Measurements from ENCODE around the gene PTN. TPM values are rescaled to one million over a fixed set of nuclear protein-coding genes. Genes with fewer than 3 reads are reported as not detected.
A peak's percentile ranks its signal among the peaks of the same experiment; 100 is the strongest.

PTN gene
- polyA plus RNA-seq, 1 experiment: 168 TPM

- ChIA-PET POLR2A (interaction anchor here (0.6 kb wide), 1 partner anchor 474 kb away, joined by 5 read pairs; the partner anchor contains the start of gene CHRM2), CTCF (interaction anchor here (0.5 to 1.9 kb wide), 5 partner anchors 10 to 936 kb away, joined by 3 to 7 read pairs (median 3); no protein-coding TSS in a partner anchor)
- no peak overlapping the region for H3K27ac ChIP-seq (ENCODE audit: low read depth, low read length)
- H3K4me3 ChIP-seq (ENCODE audit: low read depth, low read length): peak overlapping the region; percentile 86
- no peak for DNase-seq (ENCODE audit: low read depth, low spot score)
- TF ChIP-seq CTCF (IDR thresholded peaks at IDR 0.05; ENCODE audit: low read depth, low read length): no peak
- H3K9me3 ChIP-seq (ENCODE audit: control insufficient read depth, insufficient read depth, low read length): no peaks in the 10 kb centered on the region; the same call in 1 of the 2 replicates
- H3K27me3 ChIP-seq (ENCODE audit: control insufficient read depth, insufficient read depth, low read length): no peaks in the 10 kb centered on the region
These were observed 1.3 kb downstream of the PTN start for GRCh38 chr7:137342265-137342664.

GRCh38 chr7:137337902-137338301 lies 5.6 kb downstream of the PTN start:
- ChIA-PET CTCF (no interaction called here), POLR2A (no interaction called here)
- Histone ChIP-seq H3K27me3 (ENCODE audit: control insufficient read depth, insufficient read depth, low read length) (no peaks in the 10 kb centered on the region), H3K4me3 (ENCODE audit: low read depth, low read length) (no peak overlapping the region), H3K27ac (ENCODE audit: low read depth, low read length) (no peak overlapping the region), H3K9me3 (ENCODE audit: control insufficient read depth, insufficient read depth, low read length) (no peaks in the 10 kb centered on the region; the same call in 1 of the 2 replicates)
- TF ChIP-seq CTCF (IDR thresholded peaks at IDR 0.05; ENCODE audit: low read depth, low read length): peak; percentile 18
- no peak for DNase-seq (ENCODE audit: low read depth, low spot score)

DNA sequence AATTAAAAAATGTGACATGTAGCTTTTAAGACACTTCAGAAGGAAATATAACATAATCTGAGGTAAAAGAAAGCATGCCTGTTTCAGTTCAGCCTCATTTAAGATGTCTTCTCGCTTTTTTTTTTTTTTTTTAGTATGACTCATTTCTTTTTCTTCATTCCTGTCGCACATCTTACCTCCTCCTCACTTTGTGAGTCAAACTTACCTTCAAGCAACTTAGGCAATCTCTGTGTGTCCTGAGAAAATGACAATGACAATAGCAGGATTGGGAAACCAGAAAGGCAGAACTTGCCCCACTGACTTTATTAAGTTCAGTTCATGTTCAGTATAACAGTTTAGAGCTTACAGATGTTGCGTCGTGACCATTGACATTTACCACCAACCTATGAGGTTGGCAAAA lies 7.7 kb downstream of the PTN start:
- DNase-seq (ENCODE audit: low read depth, low spot score): no peak
- no peaks in the 10 kb centered on the region for H3K27me3 ChIP-seq (ENCODE audit: control insufficient read depth, insufficient read depth, low read length)
- no peak overlapping the region for H3K27ac ChIP-seq (ENCODE audit: low read depth, low read length)
- CTCF ChIA-PET: interaction anchor here (0.6 to 1.1 kb wide), 3 partner anchors 31 to 349 kb away, joined by 3 to 5 read pairs (median 3); no protein-coding TSS in a partner anchor
- no peaks in the 10 kb centered on the region; the same call in 1 of the 2 replicates for H3K9me3 ChIP-seq (ENCODE audit: control insufficient read depth, insufficient read depth, low read length)
- no peak for TF ChIP-seq CTCF (IDR thresholded peaks at IDR 0.05; ENCODE audit: low read depth, low read length)
- H3K4me3 ChIP-seq (ENCODE audit: low read depth, low read length): no peak overlapping the region
- POLR2A ChIA-PET: no interaction called here

- TF ChIP-seq CTCF (IDR thresholded peaks at IDR 0.05; ENCODE audit: low read depth, low read length): no peak
- Histone ChIP-seq H3K4me3 (ENCODE audit: low read depth, low read length) (no peak overlapping the region), H3K9me3 (ENCODE audit: control insufficient read depth, insufficient read depth, low read length) (no peaks in the 10 kb centered on the region), H3K27me3 (ENCODE audit: control insufficient read depth, insufficient read depth, low read length) (no peaks in the 10 kb centered on the region), H3K27ac (ENCODE audit: low read depth, low read length) (no peak overlapping the region)
- no peak for DNase-seq (ENCODE audit: low read depth, low spot score)
- ChIA-PET CTCF (interaction anchor here (0.7 kb wide), 1 partner anchor 15 kb away, joined by 3 read pairs; no protein-coding TSS in a partner anchor), POLR2A (no interaction called here)
These were observed 12.2 kb downstream of the PTN start for GRCh38 chr7:137331378-137331777.

GRCh38 chr7:137329411-137329810 lies 14.1 kb downstream of the PTN start:
- CTCF ChIA-PET: no interaction called here
- no peak for DNase-seq (ENCODE audit: low read depth, low spot score)

More at GRCh38 chr7:137329411-137329810, 14.1 kb downstream of the PTN start:
- Histone ChIP-seq H3K4me3 (ENCODE audit: low read depth, low read length) (no peak overlapping the region), H3K27me3 (ENCODE audit: control insufficient read depth, insufficient read depth, low read length) (no peaks in the 10 kb centered on the region), H3K9me3 (ENCODE audit: control insufficient read depth, insufficient read depth, low read length) (no peaks in the 10 kb centered on the region), H3K27ac (ENCODE audit: low read depth, low read length) (no peak overlapping the region)
- POLR2A ChIA-PET: no interaction called here
- TF ChIP-seq CTCF (IDR thresholded peaks at IDR 0.05; ENCODE audit: low read depth, low read length): no peak

Measured in AG04450 (cell line).